ENCODE measurements around the gene SP2. TPM values are rescaled to one million over a fixed set of nuclear protein-coding genes. Genes with fewer than 3 reads are reported as not detected.

Gene SP2
- total RNA-seq, 1 donor from 2014 or later: 18.0 TPM

DNA sequence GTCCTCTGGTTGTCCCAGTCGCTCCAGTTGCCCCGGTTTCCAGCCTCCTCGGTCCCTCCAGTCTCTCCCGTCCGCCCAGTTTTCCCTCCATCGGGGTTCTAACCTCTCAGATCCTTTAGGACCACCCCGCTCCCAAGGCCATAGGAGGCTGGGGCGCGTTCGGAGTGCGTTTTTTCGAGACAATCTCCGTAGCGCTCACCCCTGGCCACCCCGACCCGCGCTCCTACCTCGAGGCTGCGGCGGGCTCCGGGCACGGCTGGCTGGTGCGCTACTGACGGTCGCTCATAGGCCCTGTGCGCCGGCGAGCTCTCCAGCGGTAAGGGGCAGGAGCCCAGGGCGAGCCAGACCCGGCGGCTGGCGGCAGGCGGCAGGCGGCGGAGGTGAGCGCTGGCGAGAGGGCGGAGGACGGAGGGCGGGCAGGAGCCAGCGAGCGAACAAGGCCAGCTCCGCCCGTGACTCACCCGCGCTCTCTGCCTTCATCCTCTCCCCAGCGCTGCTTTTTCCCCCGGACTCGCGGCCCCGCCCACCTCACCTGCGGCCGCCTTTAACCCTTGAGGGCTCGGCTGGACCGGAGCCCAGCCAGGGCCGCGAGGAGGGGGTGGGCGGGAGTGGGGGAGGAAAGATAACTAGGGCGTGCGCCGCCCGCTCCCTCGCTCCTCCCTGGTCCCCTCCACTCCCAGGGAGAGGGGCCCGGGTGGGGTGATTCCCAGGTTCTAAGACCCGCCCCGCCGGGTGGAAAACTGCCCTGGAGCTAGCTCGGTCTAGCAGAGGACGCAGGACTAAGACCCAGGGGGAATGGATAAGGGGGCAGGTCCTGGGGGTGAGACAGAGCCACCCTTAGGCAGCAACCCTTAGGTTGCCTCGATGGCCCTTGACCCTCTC lies 45.1 kb upstream of the SP2 start, which contains the start of gene SP6:
Gene SP6, minus strand, starts transcription at position 472 of the 882 bp plus-strand sequence. CDS start 2,734 bp downstream, outside the sequence.
- H3K27ac Mint-ChIP-seq: peak within 1 kb of the TSS; percentile 74
- H3K4me1 Mint-ChIP-seq: peaks cover 76% of the 10 kb centered on the region
- H3K36me3 Mint-ChIP-seq: no peaks in the 10 kb centered on the region
- peaks cover 44% of the 10 kb centered on the region for H3K27me3 Mint-ChIP-seq (ENCODE audit: low read depth)
- H3K4me3 Mint-ChIP-seq: peak within 1 kb of the TSS; percentile 84
- peak; percentile 50 to 75 for DNase-seq (ENCODE audit: low spot score in 2 of 2, unreplicated experiment in 2 of 2)
- TF ChIP-seq, protein P1, sequence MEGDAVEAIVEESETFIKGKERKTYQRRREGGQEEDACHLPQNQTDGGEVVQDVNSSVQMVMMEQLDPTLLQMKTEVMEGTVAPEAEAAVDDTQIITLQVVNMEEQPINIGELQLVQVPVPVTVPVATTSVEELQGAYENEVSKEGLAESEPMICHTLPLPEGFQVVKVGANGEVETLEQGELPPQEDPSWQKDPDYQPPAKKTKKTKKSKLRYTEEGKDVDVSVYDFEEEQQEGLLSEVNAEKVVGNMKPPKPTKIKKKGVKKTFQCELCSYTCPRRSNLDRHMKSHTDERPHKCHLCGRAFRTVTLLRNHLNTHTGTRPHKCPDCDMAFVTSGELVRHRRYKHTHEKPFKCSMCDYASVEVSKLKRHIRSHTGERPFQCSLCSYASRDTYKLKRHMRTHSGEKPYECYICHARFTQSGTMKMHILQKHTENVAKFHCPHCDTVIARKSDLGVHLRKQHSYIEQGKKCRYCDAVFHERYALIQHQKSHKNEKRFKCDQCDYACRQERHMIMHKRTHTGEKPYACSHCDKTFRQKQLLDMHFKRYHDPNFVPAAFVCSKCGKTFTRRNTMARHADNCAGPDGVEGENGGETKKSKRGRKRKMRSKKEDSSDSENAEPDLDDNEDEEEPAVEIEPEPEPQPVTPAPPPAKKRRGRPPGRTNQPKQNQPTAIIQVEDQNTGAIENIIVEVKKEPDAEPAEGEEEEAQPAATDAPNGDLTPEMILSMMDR (IDR thresholded peaks at IDR 0.05; ENCODE audit: unreplicated experiment): no peak
- H3K9me3 Mint-ChIP-seq: no peaks in the 10 kb centered on the region

DNA sequence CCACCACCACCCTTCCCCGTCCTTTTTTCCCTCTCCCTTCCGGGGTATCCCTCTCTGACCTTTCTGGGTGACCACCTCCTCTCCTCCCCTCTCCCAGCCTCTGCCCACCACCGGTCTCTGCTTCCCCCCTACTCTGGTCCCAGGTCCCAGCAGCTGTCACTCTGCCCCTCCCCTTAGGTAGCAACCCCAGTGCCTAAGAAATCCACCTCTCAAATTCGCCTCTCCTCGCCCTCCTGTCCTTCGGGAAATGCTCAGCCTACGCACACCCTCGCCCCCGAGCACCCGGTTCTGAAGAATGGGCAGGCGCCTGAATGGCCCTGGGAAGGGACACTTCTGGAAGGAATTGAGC lies 44.3 kb upstream of the SP2 start:
- peak overlapping the region; percentile 74 for H3K27ac Mint-ChIP-seq

DNA sequence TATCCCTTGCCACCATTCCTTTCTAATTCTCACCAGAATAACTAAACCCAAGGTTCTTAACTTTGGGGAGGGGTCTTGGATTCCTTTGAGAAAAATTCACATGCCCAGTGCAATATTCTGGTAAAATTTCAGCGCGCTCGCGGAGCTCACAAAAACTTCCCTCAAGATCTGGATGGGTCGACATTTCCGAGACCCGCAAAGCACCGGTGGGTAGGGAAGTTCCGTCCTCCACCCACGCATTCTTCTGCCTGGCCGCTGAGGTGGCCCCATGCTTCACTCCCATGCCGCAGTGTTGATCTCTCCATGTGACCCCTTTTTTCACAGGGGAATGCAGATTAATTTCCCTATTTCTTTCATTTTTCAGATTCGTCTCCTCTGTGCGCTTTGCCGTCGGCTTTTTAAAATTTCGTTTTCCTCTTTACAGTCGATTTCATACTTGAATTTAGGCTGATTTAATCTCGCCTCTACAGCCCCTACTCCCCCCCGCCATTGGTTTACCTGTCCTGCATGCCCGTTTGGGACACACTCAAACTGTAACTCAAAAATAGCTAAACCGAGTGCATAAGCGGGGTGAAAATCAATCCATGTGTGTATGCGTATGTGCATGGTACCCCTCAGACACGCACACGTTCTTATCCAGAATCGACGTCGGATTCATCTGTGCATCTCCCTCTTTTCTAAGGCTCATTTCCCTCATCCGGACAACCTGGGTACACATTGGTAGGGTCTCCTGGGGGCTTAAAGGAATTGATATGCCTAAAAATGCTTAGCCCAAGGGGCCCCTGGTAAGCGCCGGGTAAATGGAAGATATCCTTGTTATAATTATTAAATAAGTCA lies 43.7 kb upstream of the SP2 start:
- peak overlapping the region; percentile 74 for H3K27ac Mint-ChIP-seq
- no peak for DNase-seq (ENCODE audit: low spot score in 2 of 2, unreplicated experiment in 2 of 2)
- peak overlapping the region; percentile 66 for H3K4me3 Mint-ChIP-seq
- H3K4me1 Mint-ChIP-seq: peaks cover 62% of the 10 kb centered on the region
- no peaks in the 10 kb centered on the region for H3K9me3 Mint-ChIP-seq
- H3K36me3 Mint-ChIP-seq: no peaks in the 10 kb centered on the region
- peaks cover 50% of the 10 kb centered on the region for H3K27me3 Mint-ChIP-seq (ENCODE audit: low read depth)
- TF ChIP-seq, protein P1 (IDR thresholded peaks at IDR 0.05; ENCODE audit: unreplicated experiment): no peak

More for the DNA sequence above, 44.3 kb upstream of the SP2 start:
- Mint-ChIP-seq H3K4me3 (peak overlapping the region; percentile 66), H3K36me3 (no peaks in the 10 kb centered on the region), H3K4me1 (peaks cover 68% of the 10 kb centered on the region), H3K9me3 (no peaks in the 10 kb centered on the region), H3K27me3 (ENCODE audit: low read depth) (peaks cover 51% of the 10 kb centered on the region)
- DNase-seq (ENCODE audit: low spot score in 2 of 2, unreplicated experiment in 2 of 2): no peak
- TF ChIP-seq, protein P1 (IDR thresholded peaks at IDR 0.05; ENCODE audit: unreplicated experiment): no peak

DNA sequence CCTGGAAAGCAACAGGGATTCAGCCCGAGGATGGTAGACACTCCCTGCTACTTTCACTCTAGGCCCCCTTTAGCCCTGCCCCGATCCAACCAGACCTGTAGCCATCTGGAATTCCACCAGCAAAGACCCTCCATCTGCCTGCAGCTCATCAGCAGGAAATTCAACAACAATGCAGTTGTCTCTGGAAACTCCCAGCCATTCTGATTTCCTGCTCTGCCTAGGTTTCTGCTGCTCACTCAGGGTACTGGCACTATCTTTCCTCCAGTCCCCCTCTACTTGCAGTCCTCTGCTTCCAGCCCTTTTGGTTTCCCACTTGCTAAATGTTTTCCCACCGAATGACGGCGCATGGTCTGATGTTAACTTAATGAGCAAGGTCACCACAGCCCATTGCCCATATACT lies 42.4 kb upstream of the SP2 start:
- TF ChIP-seq, protein P1 (IDR thresholded peaks at IDR 0.05; ENCODE audit: unreplicated experiment): no peak
- Mint-ChIP-seq H3K4me1 (peaks cover 62% of the 10 kb centered on the region), H3K4me3 (no peak overlapping the region), H3K9me3 (no peaks in the 10 kb centered on the region), H3K27ac (no peak overlapping the region), H3K27me3 (ENCODE audit: low read depth) (peaks cover 53% of the 10 kb centered on the region), H3K36me3 (no peaks in the 10 kb centered on the region)
- no peak for DNase-seq (ENCODE audit: low spot score in 2 of 2, unreplicated experiment in 2 of 2)

DNA sequence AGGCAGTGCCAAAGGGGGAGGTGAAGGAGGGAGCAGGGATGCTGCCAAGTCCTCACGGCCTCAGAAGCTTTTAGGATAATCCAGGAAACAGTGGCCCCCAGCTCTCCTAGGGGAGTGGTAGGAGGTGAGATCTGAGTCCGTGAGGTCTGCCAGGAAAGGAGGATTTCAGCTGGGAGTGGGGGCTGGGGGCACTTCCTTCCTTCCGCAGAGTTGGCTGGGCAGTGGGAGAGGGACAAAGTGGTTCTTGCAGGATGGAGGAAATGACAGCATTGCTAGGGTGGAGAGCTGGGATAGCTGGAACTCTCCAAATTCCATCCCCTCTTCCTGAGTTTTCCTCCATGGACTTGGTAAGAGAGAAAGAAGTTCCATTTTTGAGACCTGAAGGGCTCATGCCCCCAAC lies 40.3 kb upstream of the SP2 start:
- H3K9me3 Mint-ChIP-seq: no peaks in the 10 kb centered on the region
- H3K4me1 Mint-ChIP-seq: peaks cover 43% of the 10 kb centered on the region
- no peaks in the 10 kb centered on the region for H3K36me3 Mint-ChIP-seq
- no peak for DNase-seq (ENCODE audit: low spot score in 2 of 2, unreplicated experiment in 2 of 2)
- H3K27ac Mint-ChIP-seq: peak overlapping the region; percentile 21
- H3K27me3 Mint-ChIP-seq (ENCODE audit: low read depth): peaks cover 68% of the 10 kb centered on the region
- no peak overlapping the region for H3K4me3 Mint-ChIP-seq
- TF ChIP-seq, protein P1 (IDR thresholded peaks at IDR 0.05; ENCODE audit: unreplicated experiment): no peak
